GM03348 (cell line): ENCODE measurements around the gene CSMD2.

Experiments
- DNase-seq: peaks from one replicate; pipeline ENCODE4 v3.0.0; 2012; ENCODE audit warnings: low spot score

The CSMD2 gene

GRCh38 chr1:33482412-33482811 lies 682.6 kb downstream of the CSMD2 start:
- DNase-seq = no peak

GRCh38 chr1:33477451-33477850 lies 687.6 kb downstream of the CSMD2 start:
- no peak for DNase-seq

GRCh38 chr1:33473900-33474299 lies 691.1 kb downstream of the CSMD2 start:
- DNase-seq = no peak

GRCh38 chr1:33472269-33472980 lies 692.6 kb downstream of the CSMD2 start, which contains the start of gene ZSCAN20:
TSS of gene ZSCAN20 (plus strand) at chr1:33472645. CDS start at chr1:33479289, 6,644 bp downstream.
- peak; percentile 98 for DNase-seq

- no peak for DNase-seq
These were observed 693.6 kb downstream of the CSMD2 start for GRCh38 chr1:33471416-33471815.

- DNase-seq = peak; percentile 85
These were observed 694.5 kb downstream of the CSMD2 start for GRCh38 chr1:33470495-33471012.

GRCh38 chr1:33469691-33470090 lies 695.3 kb downstream of the CSMD2 start:
- no peak for DNase-seq

GRCh38 chr1:33468967-33469366 lies 696.1 kb downstream of the CSMD2 start:
- DNase-seq = no peak

- no peak for DNase-seq
These were observed 696.5 kb downstream of the CSMD2 start for GRCh38 chr1:33468531-33468930.

- DNase-seq = no peak
These were observed 697.0 kb downstream of the CSMD2 start for GRCh38 chr1:33468011-33468410.

- no peak for DNase-seq
These were observed 698.9 kb downstream of the CSMD2 start for GRCh38 chr1:33466159-33466558.

- DNase-seq = no peak
These were observed 699.7 kb downstream of the CSMD2 start for GRCh38 chr1:33465316-33465715.

GRCh38 chr1:33464552-33464951 lies 700.5 kb downstream of the CSMD2 start:
- DNase-seq = no peak
